Astrocyte (in vitro differentiated cells and primary cell): Measurements from ENCODE around the gene SLC26A1.

Experiments used
- CTCF ChIP-seq: IDR thresholded peaks from 2 replicates; pipeline ENCODE4 v1.5.1; 2011; ENCODE audit warnings: low read depth, mild to moderate bottlenecking, inconsistent platforms, low read length, moderate library complexity; ENCODE audit not compliant: insufficient read depth
- EZH2 ChIP-seq: IDR thresholded peaks from 2 replicates; pipeline ENCODE4 v1.6.1; 2012; ENCODE audit warnings: mild to moderate bottlenecking, low read length, inconsistent platforms; ENCODE audit not compliant: insufficient read depth

- TF ChIP-seq CTCF (no peak), EZH2 (no peak)
Observed at GRCh38 chr4:1036976-1037810, 44.0 kb upstream of the SLC26A1 start.
